Tibial nerve (tissue), 4 donors: ENCODE data around the gene CTNND2.

ENCODE experiments used
- EP300 ChIP-seq, 2 donors: sonication (generic); formaldehyde crosslinking; IDR thresholded peaks; one replicate each; pipeline ENCODE4 v1.6.1; 2017; ENCODE audit warnings: antibody characterized with exemption in 2 of 2, mild to moderate bottlenecking in 1 of 2
- POLR2A ChIP-seq, 2 donors: fragments of 450-650 bp; IDR thresholded peaks; one replicate each; pipeline ENCODE4 v1.6.1; 2017; ENCODE audit warnings: antibody characterized with exemption in 2 of 2, mild to moderate bottlenecking in 2 of 2, moderate library complexity in 2 of 2
- TF ChIP-seq, protein P1 (sequence below), 5 experiments: fragments of 200-600 bp in 3 of 5; fragments of 450-650 bp in 2 of 5; sonication (generic) in 3 of 5; IDR thresholded peaks; one replicate each; pipeline ENCODE4 v1.5.1; 2016 to 2019; ENCODE audit warnings: antibody characterized with exemption in 5 of 5, mild to moderate bottlenecking in 3 of 5, moderate library complexity in 2 of 5

DNA sequence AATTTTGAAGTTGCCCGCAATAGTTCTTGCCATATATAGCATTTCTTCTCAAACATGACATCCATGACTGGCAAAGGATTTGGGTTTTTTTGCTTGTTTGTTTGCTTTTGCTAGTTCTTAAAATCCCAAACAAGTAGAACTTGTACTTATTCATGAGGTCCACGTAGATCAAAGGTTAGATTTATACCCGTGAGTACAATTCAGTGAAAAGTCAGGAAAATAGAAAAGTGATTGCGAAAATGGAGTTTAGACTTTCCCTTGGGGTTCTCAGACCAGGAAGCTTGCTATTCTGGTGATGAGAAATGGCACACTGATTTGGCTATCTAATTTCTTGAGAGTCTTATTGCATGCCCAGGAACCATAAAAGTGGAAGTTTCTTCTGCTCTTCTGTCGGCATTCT, 304.7 kb downstream of the CTNND2 start:
- TF ChIP-seq, protein P1, sequence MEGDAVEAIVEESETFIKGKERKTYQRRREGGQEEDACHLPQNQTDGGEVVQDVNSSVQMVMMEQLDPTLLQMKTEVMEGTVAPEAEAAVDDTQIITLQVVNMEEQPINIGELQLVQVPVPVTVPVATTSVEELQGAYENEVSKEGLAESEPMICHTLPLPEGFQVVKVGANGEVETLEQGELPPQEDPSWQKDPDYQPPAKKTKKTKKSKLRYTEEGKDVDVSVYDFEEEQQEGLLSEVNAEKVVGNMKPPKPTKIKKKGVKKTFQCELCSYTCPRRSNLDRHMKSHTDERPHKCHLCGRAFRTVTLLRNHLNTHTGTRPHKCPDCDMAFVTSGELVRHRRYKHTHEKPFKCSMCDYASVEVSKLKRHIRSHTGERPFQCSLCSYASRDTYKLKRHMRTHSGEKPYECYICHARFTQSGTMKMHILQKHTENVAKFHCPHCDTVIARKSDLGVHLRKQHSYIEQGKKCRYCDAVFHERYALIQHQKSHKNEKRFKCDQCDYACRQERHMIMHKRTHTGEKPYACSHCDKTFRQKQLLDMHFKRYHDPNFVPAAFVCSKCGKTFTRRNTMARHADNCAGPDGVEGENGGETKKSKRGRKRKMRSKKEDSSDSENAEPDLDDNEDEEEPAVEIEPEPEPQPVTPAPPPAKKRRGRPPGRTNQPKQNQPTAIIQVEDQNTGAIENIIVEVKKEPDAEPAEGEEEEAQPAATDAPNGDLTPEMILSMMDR (IDR thresholded peaks at IDR 0.05): no peak
- TF ChIP-seq POLR2A (IDR thresholded peaks at IDR 0.05) (no peak), EP300 (IDR thresholded peaks at IDR 0.05) (no peak)
